SK-N-SH (cell line): ENCODE results near the gene TXNDC8. TPM values are rescaled to one million over a fixed set of nuclear protein-coding genes. Genes with fewer than 3 reads are reported as not detected.

ENCODE experiments used
- CTCF ChIA-PET: fragments of 300-600, 350-600 bp; formaldehyde crosslinking; extraction: SDS; loops from one replicate; lab custom pipeline; 2021; lab: Yijun Ruan, JAX
- POLR2A ChIA-PET: fragments of 350-600 bp; sonication (Branson Sonifier 250); formaldehyde crosslinking; extraction: SDS; loops from one replicate; lab custom pipeline; 2020; ENCODE audit warnings: antibody characterized with exemption, inconsistent platforms; lab: Yijun Ruan, JAX
- DNase-seq: peaks from one replicate; pipeline ENCODE4 v3.0.0; 2012
- H2AFZ ChIP-seq: fragments of 200-600 bp; sonication (generic); 2 replicates; pipeline ENCODE4 v1.8.1; 2016; ENCODE audit warnings: antibody characterized with exemption, mild to moderate bottlenecking, low read depth
- H3F3A ChIP-seq: fragments of 200-600 bp; sonication (generic); replicated peaks from 2 replicates; pipeline ENCODE3; 2016; ENCODE audit warnings: antibody characterized with exemption, mild to moderate bottlenecking; ENCODE audit not compliant: insufficient read depth
- H3K27ac ChIP-seq, 2 experiments: fragments of 200-500 bp in 1 of 2; fragments of 200-600 bp in 1 of 2; sonication (Bioruptor generic) in 1 of 2; sonication (generic), shearing (Covaris generic) in 1 of 2; 2 replicates each; pipeline versions ENCODE4 v1.5.1 to v1.6.1; 2014 to 2016; ENCODE audit warnings: low read depth in 2 of 2, inconsistent platforms in 1 of 2, low read length in 1 of 2, mild to moderate bottlenecking in 1 of 2, mixed read lengths in 1 of 2
- H3K27me3 ChIP-seq: fragments of 200-600 bp; sonication (generic), shearing (Covaris generic); 2 replicates; pipeline ENCODE4 v1.6.1; 2016; ENCODE audit warnings: mixed run types; ENCODE audit not compliant: insufficient read depth
- H3K36me3 ChIP-seq, 2 experiments: fragments of 200-500 bp in 1 of 2; fragments of 200-600 bp in 1 of 2; sonication (Bioruptor generic) in 1 of 2; sonication (generic) in 1 of 2; replicated peaks in 1 of 2; 2 replicates each; pipeline versions ENCODE3 to v1.5.1; 2014 to 2016; ENCODE audit warnings: low read length in 1 of 2, mild to moderate bottlenecking in 1 of 2; ENCODE audit not compliant: insufficient read depth in 2 of 2, control insufficient read depth in 1 of 2
- H3K4me1 ChIP-seq, 2 experiments: fragments of 200-500 bp in 1 of 2; fragments of 200-600 bp in 1 of 2; sonication (Bioruptor generic) in 1 of 2; sonication (generic), shearing (Covaris generic) in 1 of 2; 2 replicates each; pipeline versions ENCODE4 v1.5.1 to v1.6.1; 2014 to 2016; ENCODE audit warnings: low read depth in 1 of 2, low read length in 1 of 2, mixed run types in 1 of 2; ENCODE audit not compliant: insufficient read depth in 2 of 2, control insufficient read depth in 1 of 2
- H3K4me2 ChIP-seq: fragments of 200-600 bp; sonication (generic), shearing (Covaris generic); 2 replicates; pipeline ENCODE4 v1.6.1; 2017; ENCODE audit warnings: mixed run types
- H3K4me3 ChIP-seq, 2 experiments: fragments of 200-500 bp in 1 of 2; fragments of 200-600 bp in 1 of 2; sonication (Bioruptor generic) in 1 of 2; sonication (generic), shearing (Covaris generic) in 1 of 2; 2 replicates each; pipeline versions ENCODE4 v1.5.1 to v1.8.1; 2014 to 2016; ENCODE audit warnings: low read depth in 2 of 2, inconsistent platforms in 1 of 2, low read length in 1 of 2, mild to moderate bottlenecking in 1 of 2, mixed read lengths in 1 of 2, moderate library complexity in 1 of 2
- H3K79me2 ChIP-seq: fragments of 200-600 bp; sonication (generic); 2 replicates; pipeline ENCODE4 v1.8.1; 2017; ENCODE audit warnings: mild to moderate bottlenecking; ENCODE audit not compliant: insufficient read depth
- H3K9ac ChIP-seq: fragments of 200-600 bp; sonication (generic); 2 replicates; pipeline ENCODE4 v1.6.1; 2017; ENCODE audit warnings: mixed run types
- H3K9me2 ChIP-seq: fragments of 200-600 bp; sonication (generic); 2 replicates; pipeline ENCODE4 v1.6.1; 2017; ENCODE audit warnings: mixed run types
- H3K9me3 ChIP-seq: fragments of 200-600 bp; sonication (generic); 2 replicates; pipeline ENCODE4 v1.6.1; 2017; ENCODE audit warnings: mixed run types, mild to moderate bottlenecking, moderate library complexity
- H4K20me1 ChIP-seq: fragments of 200-600 bp; sonication (generic); 2 replicates; pipeline ENCODE4 v1.6.1; 2017; ENCODE audit warnings: mild to moderate bottlenecking, mixed run types; ENCODE audit not compliant: insufficient read depth
- CHD2 ChIP-seq: fragments of 150-350 bp; IDR thresholded peaks from 2 replicates; pipeline ENCODE4 v1.6.1; 2018; ENCODE audit warnings: low read length; ENCODE audit not compliant: partially characterized antibody
- EZH2phosphoT487 ChIP-seq: fragments of 200-600 bp; sonication (generic); IDR thresholded peaks from 2 replicates; pipeline ENCODE4 v1.6.1; 2017; ENCODE audit warnings: low read depth, mixed run types, mild to moderate bottlenecking, antibody characterized with exemption, moderate library complexity, borderline replicate concordance
- FOSL2 ChIP-seq: IDR thresholded peaks from 2 replicates; pipeline ENCODE4 v1.4.0; 2012; ENCODE audit warnings: low read depth, mild to moderate bottlenecking, moderate library complexity, borderline replicate concordance
- FOXJ3 ChIP-seq: sonication (generic); formaldehyde crosslinking; IDR thresholded peaks from 2 replicates; pipeline ENCODE4 v1.5.1; 2020; ENCODE audit warnings: mild to moderate bottlenecking, missing genetic modification reagents
- GATA2 ChIP-seq: sonication (generic); formaldehyde crosslinking; IDR thresholded peaks from 2 replicates; pipeline ENCODE4 v1.5.0; 2020; ENCODE audit warnings: mild to moderate bottlenecking, missing genetic modification reagents
- IRF3 ChIP-seq: fragments of 150-350 bp; IDR thresholded peaks from 2 replicates; pipeline ENCODE4 v1.6.1; 2016; ENCODE audit warnings: mild to moderate bottlenecking, low read depth, low read length
- MAX ChIP-seq: IDR thresholded peaks from 2 replicates; pipeline ENCODE4 v1.4.0; 2012; ENCODE audit warnings: low read depth
- NFIC ChIP-seq: IDR thresholded peaks from 2 replicates; pipeline ENCODE4 v1.4.0; 2012; ENCODE audit warnings: borderline replicate concordance
- RAD21 ChIP-seq: IDR thresholded peaks from 2 replicates; pipeline ENCODE4 v1.6.1; 2012; ENCODE audit warnings: mild to moderate bottlenecking, low read length
- REST ChIP-seq: IDR thresholded peaks from 2 replicates; pipeline ENCODE4 v1.6.1; 2012; ENCODE audit warnings: mild to moderate bottlenecking, low read depth, low read length, moderate library complexity
- RFX5 ChIP-seq: IDR thresholded peaks from 2 replicates; pipeline ENCODE4 v1.6.1; 2012; ENCODE audit warnings: mild to moderate bottlenecking, improper control_type of control experiment, low read length
- RXRA ChIP-seq: IDR thresholded peaks from 2 replicates; pipeline ENCODE4 v1.4.0; 2012; ENCODE audit warnings: low read depth, mild to moderate bottlenecking, borderline replicate concordance
- SIN3A ChIP-seq: IDR thresholded peaks from 2 replicates; pipeline ENCODE4 v1.6.1; 2012; ENCODE audit warnings: low read depth, mild to moderate bottlenecking, low read length, moderate library complexity, borderline replicate concordance
- SMC3 ChIP-seq: IDR thresholded peaks from 2 replicates; pipeline ENCODE4 v1.6.1; 2012; ENCODE audit warnings: low read depth, low read length, improper control_type of control experiment
- TCF12 ChIP-seq: IDR thresholded peaks from 2 replicates; pipeline ENCODE4 v1.4.0; 2012
- USF1 ChIP-seq: IDR thresholded peaks from 2 replicates; pipeline ENCODE4 v1.4.0; 2012; ENCODE audit warnings: low read depth, borderline replicate concordance
- USF2 ChIP-seq: fragments of 150-350 bp; IDR thresholded peaks from 2 replicates; pipeline ENCODE4 v1.6.1; 2017; ENCODE audit warnings: antibody characterized with exemption, low read length, low read depth, borderline replicate concordance
- YY1 ChIP-seq: IDR thresholded peaks from 2 replicates; pipeline ENCODE4 v1.4.0; 2012; ENCODE audit warnings: low read depth, mild to moderate bottlenecking
- WGBS: methylation state at CpG from one replicate; pipeline ENCODE4 v1.1.6; 2017; ENCODE audit warnings: low lambda C conversion rate; 5-methylcytosine and 5-hydroxymethylcytosine counted together
- polyA plus RNA-seq, 3 experiments: library from polyadenylated mRNA; depleted of rRNA; stranded (reverse); fragments of >200 nt; gene quantifications; 2 replicates each; pipeline ENCODE4 v1.2.3, GENCODE V29; 2012

The TXNDC8 gene
- polyA plus RNA-seq, 1 of the 3 experiments (the other 2 are of a cell fraction), result not detected

- Histone ChIP-seq H3K9me2 (no peaks in the 10 kb centered on the region), H3K9ac (no peak overlapping the region), H3K4me1 (no peaks in the 10 kb centered on the region), H3F3A (no peaks in the 10 kb centered on the region), H2AFZ (no peak overlapping the region), H3K9me3 (no peaks in the 10 kb centered on the region), H3K4me2 (no peak overlapping the region), H3K27me3 (no peaks in the 10 kb centered on the region; the same call in 1 of the 2 replicates), H4K20me1 (no peaks in the 10 kb centered on the region), H3K4me3 (no peak overlapping the region), H3K36me3 (no peaks in the 10 kb centered on the region), H3K79me2 (no peaks in the 10 kb centered on the region), H3K27ac (no peak overlapping the region)
- WGBS, result 46% methylated on average over 1 of the region's 1 CpG
- ChIA-PET CTCF (no interaction called here), POLR2A (no interaction called here)
- TF ChIP-seq USF1, result no peak
- TF ChIP-seq REST, result no peak
- no peak for TF ChIP-seq GATA2 (CRISPR knock-in tag)
- TF ChIP-seq SIN3A, result no peak
- no peak for TF ChIP-seq RXRA
- no peak for TF ChIP-seq USF2
- TF ChIP-seq NFIC, result no peak
- no peak for TF ChIP-seq RAD21
- TF ChIP-seq IRF3, result no peak
- no peak for TF ChIP-seq FOXJ3 (CRISPR knock-in tag)
- TF ChIP-seq RFX5, result no peak
- TF ChIP-seq EZH2phosphoT487, result no peak
- no peak for TF ChIP-seq SMC3
- no peak for TF ChIP-seq CHD2
- no peak for TF ChIP-seq FOSL2
- TF ChIP-seq MAX, result no peak
- TF ChIP-seq YY1, result no peak
- TF ChIP-seq TCF12, result no peak
- DNase-seq, result no peak
Observed at GRCh38 chr9:110293248-110293647, 44.4 kb downstream of the TXNDC8 start.
